Tibial artery (tissue), 4 donors: Measurements from ENCODE around the gene NDOR1.

ENCODE experiments used
- DNase-seq, 2 donors: peaks; one replicate each; pipeline ENCODE4 v3.0.0-alpha.2; 2019
- H3K27ac ChIP-seq, 2 donors: fragments of 200-600 bp; sonication (generic) in 1 of 2; 1 replicate in 1 of 2; 2 replicates in 1 of 2; pipeline ENCODE4 v1.5.1; 2018 to 2019; ENCODE audit warnings: mild to moderate bottlenecking in 1 of 2
- H3K27me3 ChIP-seq, 2 donors: fragments of 200-600 bp; sonication (generic) in 1 of 2; one replicate each; pipeline versions ENCODE4 v1.5.1 to v1.6.0; 2016 to 2019
- H3K36me3 ChIP-seq, 3 donors: fragments of 200-600 bp; sonication (generic) in 2 of 3; one replicate each; pipeline ENCODE4 v1.5.1; 2016 to 2019; ENCODE audit warnings: mild to moderate bottlenecking in 2 of 3
- H3K4me1 ChIP-seq, 4 donors: fragments of 200-600 bp; sonication (generic) in 2 of 4; 1 replicate in 3 of 4; 2 replicates in 1 of 4; pipeline ENCODE4 v1.5.1; 2016 to 2019
- H3K4me3 ChIP-seq, 2 donors: fragments of 200-600 bp; sonication (generic) in 1 of 2; 1 replicate in 1 of 2; 2 replicates in 1 of 2; pipeline ENCODE4 v1.5.1; 2018 to 2019; ENCODE audit warnings: mild to moderate bottlenecking in 2 of 2
- H3K9me3 ChIP-seq, 3 donors: fragments of 200-600 bp; sonication (generic) in 1 of 3; one replicate each; pipeline ENCODE4 v1.5.1; 2016 to 2019
- intact Hi-C: fragments of 100-400 bp; cut with DNase I; formaldehyde crosslinking; loops from one replicate; pipeline ENCODE4 v1.15.0; 2023; ENCODE audit warnings: low total_unique reads
- TF ChIP-seq, protein P1 (sequence below), 2 experiments: fragments of 200-600 bp in 1 of 2; fragments of 450-650 bp in 1 of 2; IDR thresholded peaks; one replicate each; pipeline ENCODE4 v1.5.1; 2017 to 2019; ENCODE audit warnings: antibody characterized with exemption in 2 of 2, mild to moderate bottlenecking in 1 of 2, moderate library complexity in 1 of 2

NDOR1 gene

DNA sequence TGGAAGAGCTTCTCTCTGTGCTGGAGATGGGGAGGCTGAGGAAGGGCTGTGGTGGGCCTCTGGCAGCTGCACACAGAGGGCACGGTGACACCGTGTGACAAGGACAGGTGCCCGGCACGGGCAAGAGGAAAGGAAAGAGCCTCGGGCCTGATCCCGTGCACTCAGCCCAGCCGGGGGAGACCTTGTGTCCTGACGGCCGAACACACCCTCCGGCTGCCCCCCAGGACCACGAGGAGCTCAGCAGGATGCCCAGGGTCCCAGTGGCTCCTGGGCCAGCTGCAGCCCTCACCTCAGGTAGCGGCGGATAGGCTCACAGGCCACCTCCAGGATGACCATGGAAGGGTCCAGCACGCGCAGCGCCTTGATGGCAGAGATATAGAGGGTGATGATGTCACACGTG, 22.7 kb upstream of the NDOR1 start:
- DNase-seq = no peak
- Histone ChIP-seq H3K9me3 (no peaks in the 10 kb centered on the region), H3K4me1 (peaks cover 8 to 30% (median 22%) of the 10 kb centered on the region in 4 donors), H3K36me3 (peaks cover 65 to 91% (median 78%) of the 10 kb centered on the region in 3 donors), H3K27me3 (no peaks in the 10 kb centered on the region), H3K4me3 (no peak overlapping the region), H3K27ac (no peak overlapping the region)
- TF ChIP-seq, protein P1, sequence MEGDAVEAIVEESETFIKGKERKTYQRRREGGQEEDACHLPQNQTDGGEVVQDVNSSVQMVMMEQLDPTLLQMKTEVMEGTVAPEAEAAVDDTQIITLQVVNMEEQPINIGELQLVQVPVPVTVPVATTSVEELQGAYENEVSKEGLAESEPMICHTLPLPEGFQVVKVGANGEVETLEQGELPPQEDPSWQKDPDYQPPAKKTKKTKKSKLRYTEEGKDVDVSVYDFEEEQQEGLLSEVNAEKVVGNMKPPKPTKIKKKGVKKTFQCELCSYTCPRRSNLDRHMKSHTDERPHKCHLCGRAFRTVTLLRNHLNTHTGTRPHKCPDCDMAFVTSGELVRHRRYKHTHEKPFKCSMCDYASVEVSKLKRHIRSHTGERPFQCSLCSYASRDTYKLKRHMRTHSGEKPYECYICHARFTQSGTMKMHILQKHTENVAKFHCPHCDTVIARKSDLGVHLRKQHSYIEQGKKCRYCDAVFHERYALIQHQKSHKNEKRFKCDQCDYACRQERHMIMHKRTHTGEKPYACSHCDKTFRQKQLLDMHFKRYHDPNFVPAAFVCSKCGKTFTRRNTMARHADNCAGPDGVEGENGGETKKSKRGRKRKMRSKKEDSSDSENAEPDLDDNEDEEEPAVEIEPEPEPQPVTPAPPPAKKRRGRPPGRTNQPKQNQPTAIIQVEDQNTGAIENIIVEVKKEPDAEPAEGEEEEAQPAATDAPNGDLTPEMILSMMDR (IDR thresholded peaks at IDR 0.05) = no peak
- intact Hi-C loops = no loop called here

DNA sequence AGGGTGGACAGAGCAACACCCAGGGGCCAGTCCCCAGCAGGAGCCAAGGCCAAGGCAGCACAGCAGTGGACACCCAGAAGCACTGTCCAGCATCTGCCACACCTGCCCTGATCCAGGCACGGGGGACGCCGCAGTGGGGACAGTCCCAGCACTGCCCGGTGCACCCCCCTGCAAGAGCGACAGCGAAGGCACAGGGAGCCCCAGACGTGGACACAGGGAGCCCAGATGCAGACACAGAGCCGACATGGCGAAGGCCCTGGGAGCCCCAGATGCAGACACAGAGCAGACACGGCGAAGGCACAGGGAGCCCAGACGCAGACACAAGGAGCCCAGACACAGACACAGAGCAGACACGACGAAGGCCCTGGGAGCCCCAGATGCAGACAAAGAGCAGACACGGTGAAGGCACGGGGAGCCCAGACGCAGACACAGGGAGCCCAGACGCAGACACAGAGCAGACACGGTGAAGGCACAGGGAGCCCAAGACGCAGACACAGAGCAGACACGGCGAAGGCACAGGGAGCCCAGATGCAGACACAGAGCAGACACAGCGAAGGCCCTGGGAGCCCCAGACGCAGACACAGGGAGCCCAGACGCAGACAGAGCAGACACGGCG, 21.4 kb upstream of the NDOR1 start:
- Histone ChIP-seq H3K9me3 (no peaks in the 10 kb centered on the region), H3K27me3 (no peaks in the 10 kb centered on the region), H3K4me1 (peaks cover 8 to 32% (median 24%) of the 10 kb centered on the region in 4 donors), H3K36me3 (peaks cover 65 to 78% (median 73%) of the 10 kb centered on the region in 3 donors), H3K4me3 (no peak overlapping the region), H3K27ac (no peak overlapping the region)
- intact Hi-C loops = no loop called here
- DNase-seq = no peak
- TF ChIP-seq, protein P1 (IDR thresholded peaks at IDR 0.05) = no peak

DNA sequence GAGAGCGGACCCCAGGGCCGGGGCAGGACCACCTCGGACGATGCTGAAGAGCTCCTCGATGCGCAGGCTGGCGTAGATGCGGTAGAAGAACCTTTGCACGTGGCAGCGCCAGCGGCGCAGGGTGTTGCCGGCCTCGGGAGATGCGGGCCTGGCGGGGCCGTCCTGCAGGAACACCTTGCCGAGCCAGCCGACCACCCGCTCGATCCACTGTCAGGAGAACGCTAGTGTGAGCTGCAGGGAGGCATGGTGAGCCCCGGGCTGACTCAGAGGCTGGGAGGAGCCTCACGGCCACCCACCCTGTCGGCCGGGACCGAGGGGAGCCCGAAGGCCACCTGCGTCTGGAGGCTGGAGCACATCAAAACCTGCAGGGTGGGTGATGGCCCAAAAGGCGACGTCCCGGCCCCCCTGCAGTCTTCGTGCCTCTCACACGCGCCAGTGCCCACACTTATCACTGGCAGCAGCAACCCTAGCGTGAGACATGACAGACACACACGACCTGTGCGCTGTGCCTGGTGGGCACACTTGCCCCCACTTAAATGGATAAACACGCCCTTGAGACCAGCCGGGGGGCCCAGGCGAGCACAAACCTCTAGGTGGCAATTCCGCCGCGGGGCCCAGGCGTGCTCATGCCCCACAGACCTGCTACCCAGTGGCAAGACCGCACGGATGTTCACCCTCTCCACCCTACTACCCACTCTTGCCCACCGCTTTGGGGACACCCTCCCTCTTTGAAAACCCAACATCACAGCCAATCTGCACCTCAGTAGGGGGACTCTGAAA, 20.4 kb upstream of the NDOR1 start:
- Histone ChIP-seq H3K27ac (no peak overlapping the region), H3K4me1 (peaks cover 15 to 42% (median 33%) of the 10 kb centered on the region in 4 donors), H3K36me3 (peaks cover 56 to 72% (median 67%) of the 10 kb centered on the region in 3 donors), H3K9me3 (no peaks in the 10 kb centered on the region), H3K27me3 (no peaks in the 10 kb centered on the region), H3K4me3 (no peak overlapping the region)
- TF ChIP-seq, protein P1 (IDR thresholded peaks at IDR 0.05) = no peak
- intact Hi-C loops = loop anchor here (5.0 kb wide), 1 partner anchor 37 kb away; the partner anchor contains the start of gene RNF208
- no peak for DNase-seq

DNA sequence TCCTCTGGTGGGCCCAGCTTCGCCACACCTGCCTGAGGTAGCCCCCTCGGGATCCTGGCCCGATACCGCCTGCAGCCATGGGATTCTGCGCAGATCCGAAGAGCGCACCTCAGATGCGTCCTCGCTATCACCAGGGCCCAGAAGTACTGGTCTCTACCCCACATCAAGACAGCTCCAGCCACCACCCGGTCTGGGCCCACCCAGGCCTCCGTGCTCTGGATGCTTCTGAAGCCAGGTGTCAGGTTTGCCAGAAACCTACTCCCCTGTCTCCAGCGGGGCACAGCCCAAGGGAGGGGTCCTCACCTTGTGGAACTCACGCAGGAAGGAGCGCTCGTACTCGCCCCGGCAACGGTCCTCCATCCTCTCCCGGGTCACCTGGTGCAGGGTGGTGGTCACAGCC, 19.6 kb upstream of the NDOR1 start:
- H3K36me3 ChIP-seq = peaks cover 54 to 72% (median 67%) of the 10 kb centered on the region in 3 donors
- no peaks in the 10 kb centered on the region for H3K9me3 ChIP-seq
- H3K27me3 ChIP-seq = no peaks in the 10 kb centered on the region
- intact Hi-C loops = loop anchor here (5.0 kb wide), 1 partner anchor 36 kb away; the partner anchor contains the start of gene RNF208
- DNase-seq = no peak
- no peak overlapping the region for H3K4me3 ChIP-seq
- TF ChIP-seq, protein P1 (IDR thresholded peaks at IDR 0.05) = no peak
- H3K4me1 ChIP-seq = peaks cover 16 to 51% (median 40%) of the 10 kb centered on the region in 4 donors
- no peak overlapping the region for H3K27ac ChIP-seq

DNA sequence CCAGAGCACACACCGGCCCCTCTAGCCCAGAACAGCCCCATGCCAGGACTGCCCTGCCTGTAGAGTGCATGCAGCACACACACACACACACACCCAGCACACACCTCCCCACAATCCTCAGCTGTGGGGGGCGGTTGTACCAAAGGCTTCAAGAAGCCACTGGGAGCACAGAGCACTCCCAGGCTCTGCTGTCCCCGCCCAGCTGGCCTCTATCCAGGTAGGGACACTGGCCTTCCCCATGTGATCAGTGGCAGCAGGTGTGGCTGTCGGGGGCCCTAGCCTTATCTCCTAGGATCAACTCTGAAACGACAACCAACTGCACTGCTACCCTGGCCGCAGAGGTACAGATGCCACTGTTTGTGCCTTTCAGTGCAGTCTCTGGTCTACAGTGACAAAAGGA, 19.1 kb upstream of the NDOR1 start:
- Histone ChIP-seq H3K36me3 (peaks cover 50 to 72% (median 67%) of the 10 kb centered on the region in 3 donors), H3K4me3 (peak overlapping the region in 1 of 2 donors; percentile 91), H3K4me1 (peaks cover 16 to 51% (median 40%) of the 10 kb centered on the region in 4 donors), H3K27me3 (no peaks in the 10 kb centered on the region), H3K9me3 (no peaks in the 10 kb centered on the region), H3K27ac (no peak overlapping the region)
- TF ChIP-seq, protein P1 (IDR thresholded peaks at IDR 0.05) = no peak
- intact Hi-C loops = loop anchor here (5.0 kb wide), 1 partner anchor 36 kb away; the partner anchor contains the start of gene RNF208
- DNase-seq = no peak
